Fibroblast of lung (primary cell): ENCODE data around the gene FAT2.

ENCODE experiments used
- EZH2 ChIP-seq: IDR thresholded peaks from 2 replicates; pipeline ENCODE4 v1.5.1; 2012; ENCODE audit warnings: low read length, control low read depth, mild to moderate bottlenecking; ENCODE audit errors: missing control alignments
- TF ChIP-seq, protein P1 (sequence below), 2 donors: IDR thresholded peaks in 1 of 2; conservative IDR thresholded peaks in 1 of 2; 1 replicate in 1 of 2; 2 replicates in 1 of 2; pipeline ENCODE4 v1.5.1; 2011 to 2012; ENCODE audit warnings: low read length in 2 of 2, control low read depth in 1 of 2, inconsistent platforms in 1 of 2, low read depth in 1 of 2, mild to moderate bottlenecking in 1 of 2

DNA sequence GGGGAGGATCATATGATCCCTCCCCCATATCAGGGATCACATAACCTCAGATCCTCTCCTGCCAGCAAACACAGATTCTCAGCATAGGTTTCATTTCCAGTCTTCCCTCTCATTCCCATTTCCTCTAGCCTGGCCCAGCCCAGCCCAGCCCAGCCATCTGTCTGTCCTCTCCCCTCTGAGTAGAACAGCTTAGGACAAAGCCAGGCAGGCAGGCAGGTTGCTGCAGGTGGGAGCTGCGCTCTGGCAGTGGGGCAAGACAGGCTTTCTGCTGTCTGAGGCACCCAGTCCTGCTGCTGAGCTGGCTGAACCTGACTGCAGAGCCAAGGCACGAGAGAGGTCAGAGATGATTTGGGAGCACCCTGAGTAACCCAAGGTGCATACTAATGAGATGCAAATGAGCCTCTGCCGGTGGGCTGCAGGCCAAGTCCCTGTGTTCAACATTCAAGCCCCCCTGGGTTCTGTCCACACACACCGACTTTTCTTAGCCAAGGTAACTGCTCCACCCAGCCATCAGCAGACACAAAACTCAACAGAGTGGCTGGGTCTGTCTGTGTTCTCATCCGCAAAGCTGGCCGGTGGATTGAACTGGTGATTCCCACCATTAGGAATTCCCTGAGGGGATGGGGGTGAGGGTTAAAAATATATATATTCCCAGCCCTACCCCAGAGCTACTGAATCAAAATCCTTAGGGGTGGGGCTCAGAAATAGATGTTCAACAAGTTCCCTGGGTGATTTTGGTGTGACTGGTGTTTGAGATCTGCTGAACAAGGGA is 9.1 kb downstream of the FAT2 start:
- TF ChIP-seq, protein P1, sequence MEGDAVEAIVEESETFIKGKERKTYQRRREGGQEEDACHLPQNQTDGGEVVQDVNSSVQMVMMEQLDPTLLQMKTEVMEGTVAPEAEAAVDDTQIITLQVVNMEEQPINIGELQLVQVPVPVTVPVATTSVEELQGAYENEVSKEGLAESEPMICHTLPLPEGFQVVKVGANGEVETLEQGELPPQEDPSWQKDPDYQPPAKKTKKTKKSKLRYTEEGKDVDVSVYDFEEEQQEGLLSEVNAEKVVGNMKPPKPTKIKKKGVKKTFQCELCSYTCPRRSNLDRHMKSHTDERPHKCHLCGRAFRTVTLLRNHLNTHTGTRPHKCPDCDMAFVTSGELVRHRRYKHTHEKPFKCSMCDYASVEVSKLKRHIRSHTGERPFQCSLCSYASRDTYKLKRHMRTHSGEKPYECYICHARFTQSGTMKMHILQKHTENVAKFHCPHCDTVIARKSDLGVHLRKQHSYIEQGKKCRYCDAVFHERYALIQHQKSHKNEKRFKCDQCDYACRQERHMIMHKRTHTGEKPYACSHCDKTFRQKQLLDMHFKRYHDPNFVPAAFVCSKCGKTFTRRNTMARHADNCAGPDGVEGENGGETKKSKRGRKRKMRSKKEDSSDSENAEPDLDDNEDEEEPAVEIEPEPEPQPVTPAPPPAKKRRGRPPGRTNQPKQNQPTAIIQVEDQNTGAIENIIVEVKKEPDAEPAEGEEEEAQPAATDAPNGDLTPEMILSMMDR (conservative IDR thresholded peaks at IDR 0.05 in 1 of 2, IDR thresholded peaks at IDR 0.05 in 1 of 2; ENCODE audit: low read depth in 1 of 2, low read length in 2 of 2): no peak
- no peak for TF ChIP-seq EZH2
